CD4-positive, alpha-beta T cell treated with Interleukin-17A for 1 hour (primary cell): ENCODE data around the gene PTTG1IP.
"Not testable (repeated sequence)": the region's sequence is repeated elsewhere in the genome, so short reads cannot be mapped to it uniquely, and the experiment has no call there.

Source experiments
- DNase-seq: peaks from one replicate; pipeline ENCODE4 v3.0.0-alpha.2; 2020

PTTG1IP gene

GRCh38 chr21:44880405-44881197, 7.1 kb upstream of the PTTG1IP start:
- peak; percentile 35 for DNase-seq

DNA sequence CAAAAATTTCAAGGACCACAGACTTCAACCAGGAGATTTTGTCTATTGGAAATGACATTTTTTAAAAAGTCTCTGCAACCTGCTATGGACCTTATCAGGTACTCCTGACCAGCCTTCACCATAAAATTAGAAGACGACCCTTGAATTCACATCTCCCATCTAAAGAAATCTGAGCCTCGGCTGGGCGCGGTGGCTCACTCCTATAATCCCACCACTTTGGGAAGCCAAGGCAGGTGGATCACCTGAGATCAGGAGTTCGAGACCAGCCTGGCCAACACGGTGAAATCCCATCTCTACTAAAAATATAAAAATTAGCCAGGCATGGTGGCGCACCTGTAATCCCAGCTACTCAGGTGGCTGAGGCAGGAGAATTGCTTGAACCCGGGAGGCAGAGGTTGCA, 5.7 kb upstream of the PTTG1IP start:
- DNase-seq, result not testable (repeated sequence)

DNA sequence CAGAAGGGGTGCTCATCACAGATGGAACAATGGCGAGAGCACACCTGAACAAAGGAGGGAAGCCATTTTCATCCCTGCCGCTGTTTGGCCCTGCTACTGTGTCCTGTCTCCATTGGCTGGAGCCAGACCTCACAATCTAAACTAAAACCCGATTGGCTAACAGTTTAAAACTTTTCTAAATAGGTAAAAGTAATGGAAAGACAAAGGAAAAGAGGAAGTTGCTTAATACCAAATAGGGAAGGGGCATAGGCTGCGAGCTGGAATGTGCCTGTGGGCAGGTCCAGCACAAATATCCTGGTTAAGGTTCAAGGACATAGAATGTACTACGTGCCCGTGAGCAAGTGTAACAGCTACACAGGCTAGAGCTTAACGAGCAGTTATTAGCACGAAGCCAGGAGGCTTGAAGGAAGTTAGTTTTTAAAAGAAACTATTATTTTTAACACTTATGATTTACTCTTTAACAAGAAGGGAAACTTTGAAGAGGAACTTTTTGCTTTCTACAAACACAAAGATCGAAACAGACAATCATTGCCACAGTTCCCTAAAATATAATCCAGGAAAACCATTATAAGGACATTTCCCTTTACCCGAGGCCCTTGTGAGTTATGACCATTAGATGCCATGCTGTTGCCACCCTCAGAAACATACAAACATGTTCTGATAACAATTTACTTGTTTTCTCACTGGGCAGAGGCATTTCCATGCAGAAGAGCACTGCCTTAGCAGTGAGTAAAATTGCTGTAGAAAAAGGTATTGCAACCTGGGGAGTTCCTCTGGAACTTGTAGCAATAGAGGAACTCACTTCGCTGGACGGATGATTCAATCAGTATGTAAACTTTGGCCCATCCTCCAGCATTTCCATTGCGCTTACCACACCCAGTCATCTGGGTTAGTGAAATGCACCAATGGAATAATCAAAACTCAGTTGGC, 4.8 kb upstream of the PTTG1IP start:
- peak; percentile 29 for DNase-seq

- DNase-seq, result no peak
Observed at GRCh38 chr21:44876849-44877575, 3.5 kb upstream of the PTTG1IP start.

- DNase-seq, result peak; percentile 53
Observed at GRCh38 chr21:44875316-44875700, 1.8 kb upstream of the PTTG1IP start.

- DNase-seq, result peak; percentile 53
Observed at GRCh38 chr21:44874497-44875315, 1.2 kb upstream of the PTTG1IP start.

- no peak for DNase-seq
Observed at GRCh38 chr21:44874240-44874496, 678 bp upstream of the PTTG1IP start.

DNA sequence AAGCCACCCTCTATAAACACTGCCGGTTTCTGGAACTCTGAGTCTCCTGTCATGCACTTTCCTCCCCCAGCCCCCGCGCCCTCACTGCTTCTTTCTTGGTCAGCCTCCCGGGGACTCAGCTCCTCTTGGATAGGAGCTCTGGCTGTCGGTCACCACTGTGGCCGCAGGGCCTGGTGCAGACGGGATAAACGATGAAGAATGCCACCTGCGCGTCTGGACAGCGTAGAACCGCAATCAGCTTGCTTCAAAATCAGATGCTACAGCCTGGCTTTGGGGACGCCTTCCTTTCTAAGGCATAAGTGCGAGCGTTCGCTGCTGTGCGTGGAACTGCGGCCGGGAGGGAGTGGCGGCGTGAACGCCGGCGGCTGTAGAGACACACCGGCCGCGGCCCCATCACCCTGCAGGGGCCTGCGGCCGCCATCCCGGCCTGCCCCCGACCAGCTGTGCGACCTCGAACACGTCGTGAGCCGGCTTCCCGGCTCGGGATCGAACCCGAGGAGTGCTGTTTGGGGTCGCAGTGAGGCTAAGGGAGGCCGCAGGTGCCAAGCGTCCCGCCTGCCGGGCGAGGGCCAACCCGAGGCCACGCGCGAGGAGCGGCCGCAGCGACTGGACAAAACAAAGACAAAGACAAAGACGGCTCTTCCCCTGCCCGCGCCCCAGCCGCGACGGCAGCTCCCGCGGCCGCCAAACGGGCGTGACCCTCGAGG, 688 bp downstream of the PTTG1IP start:
- no peak for DNase-seq

DNA sequence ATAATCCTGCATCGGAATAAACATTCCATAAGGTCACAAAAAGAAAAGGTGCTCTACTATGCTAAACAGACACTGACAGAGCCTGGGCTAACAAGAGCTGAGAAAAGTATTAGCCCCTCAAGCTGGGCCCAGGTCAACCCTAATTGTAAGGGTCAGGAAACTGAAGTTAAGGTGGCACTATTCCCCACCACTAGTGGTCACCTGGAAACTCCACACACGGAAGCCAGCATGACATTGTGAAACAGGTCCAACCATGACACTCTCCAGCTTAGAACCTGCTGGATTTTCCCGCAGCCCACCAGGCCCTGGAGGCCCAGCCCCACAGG, 1.2 kb downstream of the PTTG1IP start:
- DNase-seq, result peak; percentile 28

DNA sequence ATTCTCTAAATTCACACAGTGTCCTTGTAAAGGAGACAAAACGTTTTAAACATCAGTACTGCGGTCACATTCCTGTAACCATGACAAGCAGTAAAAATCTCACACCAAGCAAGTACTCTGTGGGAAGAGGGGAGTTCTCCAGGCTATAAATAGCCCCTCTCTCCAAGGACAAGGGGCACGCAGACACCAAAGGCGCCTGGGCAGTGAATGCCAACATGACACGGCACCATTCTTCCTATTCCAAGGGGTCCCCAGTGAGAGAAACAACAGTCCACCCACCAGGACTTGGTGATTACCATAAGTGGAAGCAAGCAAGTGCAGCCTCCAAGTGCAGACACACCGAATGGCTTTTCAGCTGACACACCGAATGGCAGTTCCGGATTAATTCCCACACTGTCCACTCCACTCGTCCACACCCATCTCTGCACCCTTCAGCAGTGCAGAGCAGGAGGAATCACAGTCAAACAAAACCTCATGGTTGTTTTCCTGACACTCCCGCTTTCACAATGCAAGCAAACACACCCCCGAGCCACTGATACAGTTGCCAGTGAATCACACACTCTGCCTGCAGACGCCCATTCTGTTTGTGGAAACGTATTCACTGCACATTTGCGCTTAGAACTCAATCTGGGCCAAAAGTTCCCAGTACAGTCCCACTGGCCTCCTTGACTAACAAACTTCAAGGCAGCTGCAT, 1.8 kb downstream of the PTTG1IP start:
- DNase-seq, result no peak

GRCh38 chr21:44870748-44871495, 2.6 kb downstream of the PTTG1IP start:
- no peak for DNase-seq

GRCh38 chr21:44869781-44870747, 3.4 kb downstream of the PTTG1IP start:
- peak; percentile 53 for DNase-seq

- DNase-seq, result no peak
Observed at GRCh38 chr21:44868707-44869106, 4.8 kb downstream of the PTTG1IP start.

DNA sequence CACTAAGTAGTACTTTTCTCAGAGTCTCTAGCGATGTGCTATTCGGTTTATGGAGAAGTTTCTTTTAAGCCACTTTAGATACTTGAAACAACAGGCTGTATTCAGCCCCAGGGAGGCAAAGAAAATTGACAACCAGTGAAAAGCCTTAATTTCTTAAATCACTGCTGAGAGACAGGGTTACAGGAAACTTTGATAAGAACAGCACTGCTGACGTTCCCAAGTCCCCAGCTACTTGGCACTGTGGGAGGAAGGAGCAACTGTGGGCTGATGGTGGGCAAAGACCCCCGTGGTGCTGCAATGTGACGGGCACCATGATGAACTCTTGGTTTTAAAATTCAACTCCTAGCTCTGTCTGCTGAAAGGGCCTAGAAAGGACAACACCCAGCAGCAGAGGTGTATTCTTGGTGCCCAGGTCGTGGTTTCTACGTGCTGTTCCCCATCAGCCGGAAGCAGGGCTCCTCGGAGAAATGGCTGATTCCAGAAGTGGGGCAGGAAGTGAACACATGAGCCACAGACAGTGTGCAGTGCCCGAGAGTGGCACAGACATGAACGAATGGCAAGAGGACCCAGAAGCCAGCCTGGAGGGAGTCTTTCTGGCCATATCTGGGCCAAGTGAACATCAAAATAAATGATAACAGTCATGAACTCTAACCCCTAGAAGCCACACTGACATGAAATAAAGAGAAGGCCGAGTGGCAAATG, 5.3 kb downstream of the PTTG1IP start:
- DNase-seq, result peak; percentile 70

GRCh38 chr21:44867464-44867863, 6.0 kb downstream of the PTTG1IP start:
- DNase-seq, result no peak

DNA sequence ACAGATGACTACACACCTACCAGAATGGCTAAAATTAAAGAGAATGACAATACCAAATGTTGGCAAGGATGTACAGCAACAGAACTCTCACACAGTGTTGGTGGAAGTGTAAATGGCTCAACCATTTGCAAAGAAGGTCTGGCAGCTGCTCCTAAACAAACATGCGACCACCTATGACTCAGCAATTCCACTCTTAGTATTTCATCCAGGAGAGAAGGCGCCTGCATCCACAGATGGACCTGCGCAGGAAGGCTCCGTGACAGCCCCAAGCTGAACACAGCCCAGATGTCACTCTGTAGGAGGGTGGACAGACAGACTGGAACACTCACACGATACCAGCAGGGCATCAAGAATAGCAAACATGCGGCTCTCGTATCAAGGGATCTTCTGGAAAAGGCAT, 6.7 kb downstream of the PTTG1IP start:
- no peak for DNase-seq

DNA sequence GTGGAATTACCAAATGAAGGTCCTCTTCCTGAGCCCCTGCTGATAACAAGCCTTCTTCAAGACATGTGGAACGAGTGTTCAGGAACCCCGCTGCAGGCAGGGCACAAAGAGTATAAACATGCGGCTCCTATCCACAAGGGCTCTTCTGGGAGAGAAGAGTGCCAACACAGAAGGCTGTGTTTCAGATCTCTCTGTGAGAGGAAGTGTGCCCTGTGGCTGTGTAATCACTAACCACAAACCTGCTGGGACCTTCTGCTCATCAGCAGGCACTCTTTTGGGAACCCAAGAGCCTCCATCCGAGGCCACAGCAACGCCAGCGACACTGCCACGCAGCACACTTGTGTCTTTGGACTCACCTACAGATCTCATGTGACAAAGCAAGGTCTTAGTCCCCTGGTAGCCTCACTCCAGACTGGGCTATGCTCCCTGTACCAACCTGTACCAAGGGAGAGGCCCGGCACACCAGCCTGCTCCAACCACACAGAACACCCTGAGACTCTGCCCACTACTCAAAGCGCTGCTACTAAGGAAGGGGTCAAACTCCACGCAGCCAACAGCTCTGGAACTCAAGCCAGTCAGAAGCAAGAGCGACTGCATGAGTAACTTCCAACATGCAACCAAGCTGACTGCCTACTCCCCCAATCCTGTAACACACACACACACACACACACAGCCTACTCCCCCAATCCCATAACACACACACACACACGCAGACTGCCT, 7.8 kb downstream of the PTTG1IP start:
- peak; percentile 43 for DNase-seq
